Measurements from ENCODE around the gene SLC27A3. TPM values are rescaled to one million over a fixed set of nuclear protein-coding genes. Genes with fewer than 3 reads are reported as not detected.

Gene SLC27A3
- total RNA-seq, 1 donor, result 13.8 TPM

DNA sequence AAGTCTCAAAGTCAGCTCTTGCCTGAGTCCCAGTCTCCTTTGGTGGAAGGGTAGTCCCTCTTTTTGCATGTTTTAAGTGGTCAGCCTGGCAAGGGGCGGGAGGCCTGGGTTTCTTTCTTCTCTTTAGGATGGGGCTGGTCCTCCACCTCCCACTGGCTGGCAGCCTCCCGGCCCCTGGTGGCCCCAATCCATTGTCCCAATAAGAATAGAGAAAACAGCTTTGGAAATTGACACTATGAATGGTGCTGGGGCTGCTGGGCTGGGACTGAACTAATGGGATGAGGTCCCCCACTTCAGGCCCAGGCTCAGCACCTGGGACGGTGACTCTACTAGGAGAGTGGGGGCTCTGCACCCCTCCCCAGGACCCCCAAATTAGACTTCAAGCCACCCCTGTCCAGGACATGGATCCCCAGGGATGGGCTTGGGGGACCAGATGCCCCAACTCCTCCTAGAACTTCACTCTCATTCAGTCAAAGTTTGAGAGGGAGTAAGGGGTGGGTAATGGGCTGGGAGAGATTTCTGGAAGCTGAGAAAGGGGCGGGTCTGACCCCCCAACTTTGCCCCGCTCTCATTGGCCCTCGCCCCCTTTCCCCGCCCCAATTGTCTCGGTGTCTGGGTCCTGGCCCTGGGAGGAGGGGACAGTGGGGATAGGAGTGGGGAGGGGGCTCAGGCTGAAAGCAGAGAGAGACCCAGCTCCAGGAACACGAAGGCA, 18.2 kb downstream of the SLC27A3 start:
- no peak overlapping the region for H2AFZ ChIP-seq (ENCODE audit: low read length)
- H3K27me3 ChIP-seq (ENCODE audit: insufficient read depth, low read length), result no peaks in the 10 kb centered on the region
- H3K4me2 ChIP-seq (ENCODE audit: insufficient read depth, low read length), result no peak overlapping the region
- DNase-seq (ENCODE audit: insufficient read length, low spot score, missing footprints), result no peak
- no peaks in the 10 kb centered on the region for H3K36me3 ChIP-seq (ENCODE audit: insufficient read depth, low read length)
- peaks cover 26% of the 10 kb centered on the region for H3K4me1 ChIP-seq (ENCODE audit: insufficient read depth, low read length)
- no peak overlapping the region for H3K27ac ChIP-seq (ENCODE audit: low read depth, low read length)
- TF ChIP-seq, protein P1, sequence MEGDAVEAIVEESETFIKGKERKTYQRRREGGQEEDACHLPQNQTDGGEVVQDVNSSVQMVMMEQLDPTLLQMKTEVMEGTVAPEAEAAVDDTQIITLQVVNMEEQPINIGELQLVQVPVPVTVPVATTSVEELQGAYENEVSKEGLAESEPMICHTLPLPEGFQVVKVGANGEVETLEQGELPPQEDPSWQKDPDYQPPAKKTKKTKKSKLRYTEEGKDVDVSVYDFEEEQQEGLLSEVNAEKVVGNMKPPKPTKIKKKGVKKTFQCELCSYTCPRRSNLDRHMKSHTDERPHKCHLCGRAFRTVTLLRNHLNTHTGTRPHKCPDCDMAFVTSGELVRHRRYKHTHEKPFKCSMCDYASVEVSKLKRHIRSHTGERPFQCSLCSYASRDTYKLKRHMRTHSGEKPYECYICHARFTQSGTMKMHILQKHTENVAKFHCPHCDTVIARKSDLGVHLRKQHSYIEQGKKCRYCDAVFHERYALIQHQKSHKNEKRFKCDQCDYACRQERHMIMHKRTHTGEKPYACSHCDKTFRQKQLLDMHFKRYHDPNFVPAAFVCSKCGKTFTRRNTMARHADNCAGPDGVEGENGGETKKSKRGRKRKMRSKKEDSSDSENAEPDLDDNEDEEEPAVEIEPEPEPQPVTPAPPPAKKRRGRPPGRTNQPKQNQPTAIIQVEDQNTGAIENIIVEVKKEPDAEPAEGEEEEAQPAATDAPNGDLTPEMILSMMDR (IDR thresholded peaks at IDR 0.05; ENCODE audit: extremely low read depth, low read depth, low read length), result no peak
- H4K20me1 ChIP-seq (ENCODE audit: insufficient read depth, low read length), result peaks cover 4% of the 10 kb centered on the region
- no peaks in the 10 kb centered on the region for H3K79me2 ChIP-seq (ENCODE audit: insufficient read depth, low read length)
- H3K9me3 ChIP-seq (ENCODE audit: low read depth, low read length), result no peaks in the 10 kb centered on the region
- H3K4me3 ChIP-seq (ENCODE audit: insufficient read depth, low read length), result no peak overlapping the region

DNA sequence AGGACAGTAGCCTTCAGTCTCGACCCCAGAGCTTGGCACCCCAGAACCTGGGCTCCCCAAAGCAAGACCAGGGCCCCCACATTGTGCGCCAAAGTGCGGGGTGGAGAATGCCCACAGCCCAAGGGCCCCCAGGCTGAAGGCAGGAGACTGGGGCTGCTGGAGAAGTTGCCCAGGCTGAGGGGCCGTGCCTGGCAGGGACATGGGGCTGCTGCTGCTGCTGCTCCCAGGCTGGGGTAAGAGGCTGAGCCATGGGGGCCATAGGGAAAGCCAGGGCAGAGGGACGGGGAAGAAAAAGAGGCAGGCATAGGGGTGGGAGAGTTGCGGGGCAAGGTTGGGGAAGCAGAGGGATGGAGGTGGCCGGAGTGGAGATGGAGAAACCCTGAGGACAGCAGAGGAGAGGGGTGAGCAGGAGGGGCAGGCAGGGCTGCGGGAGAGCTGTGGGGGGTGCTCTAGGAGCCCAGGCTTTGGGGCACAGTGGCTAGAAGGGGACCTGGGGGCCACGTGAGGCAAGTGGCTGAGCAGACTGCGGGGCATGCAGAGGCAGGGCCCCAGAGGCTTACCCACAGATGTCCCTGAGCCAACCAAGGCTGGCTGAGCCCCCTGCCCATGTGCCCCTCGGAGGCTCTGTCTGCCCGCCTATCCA, 18.9 kb downstream of the SLC27A3 start:
- no peaks in the 10 kb centered on the region for H3K36me3 ChIP-seq (ENCODE audit: insufficient read depth, low read length)
- no peak overlapping the region for H3K4me2 ChIP-seq (ENCODE audit: insufficient read depth, low read length)
- no peak overlapping the region for H3K4me3 ChIP-seq (ENCODE audit: insufficient read depth, low read length)
- TF ChIP-seq, protein P1 (IDR thresholded peaks at IDR 0.05; ENCODE audit: extremely low read depth, low read depth, low read length), result no peak
- peaks cover 4% of the 10 kb centered on the region for H4K20me1 ChIP-seq (ENCODE audit: insufficient read depth, low read length)
- H3K9me3 ChIP-seq (ENCODE audit: low read depth, low read length), result no peaks in the 10 kb centered on the region
- no peak overlapping the region for H2AFZ ChIP-seq (ENCODE audit: low read length)
- no peaks in the 10 kb centered on the region for H3K27me3 ChIP-seq (ENCODE audit: insufficient read depth, low read length)
- H3K27ac ChIP-seq (ENCODE audit: low read depth, low read length), result no peak overlapping the region
- peaks cover 26% of the 10 kb centered on the region for H3K4me1 ChIP-seq (ENCODE audit: insufficient read depth, low read length)
- H3K79me2 ChIP-seq (ENCODE audit: insufficient read depth, low read length), result no peaks in the 10 kb centered on the region
- no peak for DNase-seq (ENCODE audit: insufficient read length, low spot score, missing footprints)

DNA sequence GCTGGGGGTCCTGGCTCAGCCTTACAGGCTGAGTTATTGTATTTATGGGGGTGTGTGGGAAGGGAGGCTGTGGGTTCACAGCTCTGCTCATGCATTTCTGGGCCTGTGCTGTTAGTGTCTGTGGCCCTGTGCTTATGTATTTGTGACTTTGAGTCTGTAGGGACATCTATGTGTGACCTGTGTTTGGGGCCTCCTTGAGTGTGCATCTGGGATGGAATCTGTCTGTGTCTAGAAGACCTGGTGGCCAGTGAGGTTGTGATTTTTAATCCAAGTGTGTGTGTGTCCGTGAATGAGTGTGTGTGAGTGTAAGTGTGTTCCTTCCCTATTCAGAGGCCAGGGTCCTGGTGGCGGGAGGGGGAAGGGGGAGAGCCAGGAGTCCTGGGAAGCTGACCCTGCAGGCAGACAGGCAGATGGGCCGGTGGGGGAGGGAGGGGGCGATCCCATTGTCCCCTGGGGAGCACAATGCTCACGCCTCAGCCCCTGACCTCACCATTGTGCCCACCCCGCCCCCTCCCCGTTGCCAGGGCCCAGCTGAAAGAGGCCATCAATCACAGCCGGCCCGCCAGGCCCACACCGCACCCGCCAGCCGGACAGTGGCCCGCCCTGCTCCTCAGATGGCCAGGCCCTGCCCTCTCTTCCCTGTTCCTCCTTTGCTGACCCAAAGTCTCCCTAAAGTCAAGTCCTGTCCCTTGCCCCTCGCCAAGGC, 19.6 kb downstream of the SLC27A3 start:
- H3K36me3 ChIP-seq (ENCODE audit: insufficient read depth, low read length), result no peaks in the 10 kb centered on the region
- TF ChIP-seq, protein P1 (IDR thresholded peaks at IDR 0.05; ENCODE audit: extremely low read depth, low read depth, low read length), result no peak
- peaks cover 20% of the 10 kb centered on the region for H3K4me1 ChIP-seq (ENCODE audit: insufficient read depth, low read length)
- H3K27me3 ChIP-seq (ENCODE audit: insufficient read depth, low read length), result no peaks in the 10 kb centered on the region
- no peaks in the 10 kb centered on the region for H3K79me2 ChIP-seq (ENCODE audit: insufficient read depth, low read length)
- no peak overlapping the region for H3K4me2 ChIP-seq (ENCODE audit: insufficient read depth, low read length)
- no peak overlapping the region for H3K27ac ChIP-seq (ENCODE audit: low read depth, low read length)
- peaks cover 4% of the 10 kb centered on the region for H4K20me1 ChIP-seq (ENCODE audit: insufficient read depth, low read length)
- no peak overlapping the region for H2AFZ ChIP-seq (ENCODE audit: low read length)
- H3K4me3 ChIP-seq (ENCODE audit: insufficient read depth, low read length), result no peak overlapping the region
- DNase-seq (ENCODE audit: insufficient read length, low spot score, missing footprints), result no peak
- no peaks in the 10 kb centered on the region for H3K9me3 ChIP-seq (ENCODE audit: low read depth, low read length)

DNA sequence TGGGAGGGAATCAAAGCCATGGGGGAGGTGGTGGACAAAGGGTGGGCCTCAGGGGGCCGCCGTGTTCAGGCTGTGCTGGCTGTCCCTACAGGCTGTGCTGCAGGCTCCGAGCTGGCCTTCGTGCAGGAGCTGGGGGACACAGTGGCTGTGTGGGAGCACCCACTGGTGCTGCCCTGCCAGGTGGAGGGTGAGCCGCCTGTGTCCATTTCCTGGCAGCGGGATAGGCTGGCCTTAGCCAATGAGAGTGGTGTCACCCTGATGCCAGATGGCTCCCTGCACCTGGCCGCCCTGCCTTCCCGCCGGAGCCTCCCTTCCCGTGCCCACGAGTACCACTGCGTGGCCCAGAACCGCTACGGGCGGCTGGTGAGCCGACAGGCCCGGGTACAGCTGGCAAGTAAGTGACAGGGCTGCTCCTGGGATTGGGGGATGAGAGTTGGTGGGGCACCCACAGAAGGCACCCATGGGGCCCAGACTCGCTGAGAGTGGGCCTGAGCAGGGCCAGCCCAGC, 20.2 kb downstream of the SLC27A3 start:
- Histone ChIP-seq H3K27ac (ENCODE audit: low read depth, low read length) (no peak overlapping the region), H2AFZ (ENCODE audit: low read length) (no peak overlapping the region)

More for the DNA sequence above, 20.2 kb downstream of the SLC27A3 start:
- Histone ChIP-seq H3K79me2 (ENCODE audit: insufficient read depth, low read length) (no peaks in the 10 kb centered on the region), H3K4me1 (ENCODE audit: insufficient read depth, low read length) (peaks cover 15% of the 10 kb centered on the region), H3K4me3 (ENCODE audit: insufficient read depth, low read length) (no peak overlapping the region), H3K36me3 (ENCODE audit: insufficient read depth, low read length) (no peaks in the 10 kb centered on the region), H3K9me3 (ENCODE audit: low read depth, low read length) (no peaks in the 10 kb centered on the region), H3K4me2 (ENCODE audit: insufficient read depth, low read length) (no peak overlapping the region), H3K27me3 (ENCODE audit: insufficient read depth, low read length) (no peaks in the 10 kb centered on the region), H4K20me1 (ENCODE audit: insufficient read depth, low read length) (peaks cover 4% of the 10 kb centered on the region)
- DNase-seq (ENCODE audit: insufficient read length, low spot score, missing footprints), result no peak
- TF ChIP-seq, protein P1 (IDR thresholded peaks at IDR 0.05; ENCODE audit: extremely low read depth, low read depth, low read length), result no peak

Data from osteoblast (primary cell).